ENCODE data around the gene MATN3.
"Not testable (repeated sequence)": the region's sequence is repeated elsewhere in the genome, so short reads cannot be mapped to it uniquely, and the experiment has no call there.

GRCh38 chr2:20045712-20046292 lies 33.3 kb upstream of the MATN3 start:
- not testable (repeated sequence) for TF ChIP-seq CTCF, POLR2A (IDR thresholded peaks at IDR 0.05)

Measured in heart left ventricle (tissue), 13 donors.